Retina (tissue), 1 donor: ENCODE measurements around the gene TAGAP.

Experiments
- DNase-seq: peaks from one replicate; pipeline ENCODE4 v3.0.0-alpha.2; 2016

The TAGAP gene

GRCh38 chr6:159071843-159072769, 27.3 kb upstream of the TAGAP start:
- no peak for DNase-seq

- no peak for DNase-seq
Measured at GRCh38 chr6:159068904-159069578, 24.2 kb upstream of the TAGAP start.

GRCh38 chr6:159067334-159067733, 22.5 kb upstream of the TAGAP start:
- DNase-seq: no peak

GRCh38 chr6:159066483-159066882, 21.7 kb upstream of the TAGAP start:
- no peak for DNase-seq

GRCh38 chr6:159065759-159066329, 21.1 kb upstream of the TAGAP start:
- DNase-seq: no peak

- no peak for DNase-seq
Measured at GRCh38 chr6:159065091-159065490, 20.3 kb upstream of the TAGAP start.

- no peak for DNase-seq
Measured at GRCh38 chr6:159064477-159064876, 19.7 kb upstream of the TAGAP start.

- DNase-seq: no peak
Measured at GRCh38 chr6:159063549-159063948, 18.8 kb upstream of the TAGAP start.

- DNase-seq: no peak
Measured at GRCh38 chr6:159062976-159063375, 18.2 kb upstream of the TAGAP start.

GRCh38 chr6:159062564-159062945, 17.8 kb upstream of the TAGAP start:
- no peak for DNase-seq

- no peak for DNase-seq
Measured at GRCh38 chr6:159061805-159062563, 17.2 kb upstream of the TAGAP start.

GRCh38 chr6:159061146-159061545, 16.4 kb upstream of the TAGAP start:
- no peak for DNase-seq

GRCh38 chr6:159059885-159060506, 15.2 kb upstream of the TAGAP start:
- DNase-seq: no peak

- no peak for DNase-seq
Measured at GRCh38 chr6:159059141-159059540, 14.3 kb upstream of the TAGAP start.

- no peak for DNase-seq
Measured at GRCh38 chr6:159056899-159057298, 12.1 kb upstream of the TAGAP start.

GRCh38 chr6:159056432-159056831, 11.6 kb upstream of the TAGAP start:
- no peak for DNase-seq

- DNase-seq: no peak
Measured at GRCh38 chr6:159056003-159056402, 11.2 kb upstream of the TAGAP start.

- DNase-seq: no peak
Measured at GRCh38 chr6:159053781-159054398, 9.1 kb upstream of the TAGAP start.

GRCh38 chr6:159052720-159053119, 7.9 kb upstream of the TAGAP start:
- DNase-seq: no peak

- DNase-seq: no peak
Measured at GRCh38 chr6:159047891-159048685, 3.3 kb upstream of the TAGAP start.

GRCh38 chr6:159045801-159046200, 1.0 kb upstream of the TAGAP start:
- no peak for DNase-seq
